ENCODE data around the gene RFWD3.

DNA sequence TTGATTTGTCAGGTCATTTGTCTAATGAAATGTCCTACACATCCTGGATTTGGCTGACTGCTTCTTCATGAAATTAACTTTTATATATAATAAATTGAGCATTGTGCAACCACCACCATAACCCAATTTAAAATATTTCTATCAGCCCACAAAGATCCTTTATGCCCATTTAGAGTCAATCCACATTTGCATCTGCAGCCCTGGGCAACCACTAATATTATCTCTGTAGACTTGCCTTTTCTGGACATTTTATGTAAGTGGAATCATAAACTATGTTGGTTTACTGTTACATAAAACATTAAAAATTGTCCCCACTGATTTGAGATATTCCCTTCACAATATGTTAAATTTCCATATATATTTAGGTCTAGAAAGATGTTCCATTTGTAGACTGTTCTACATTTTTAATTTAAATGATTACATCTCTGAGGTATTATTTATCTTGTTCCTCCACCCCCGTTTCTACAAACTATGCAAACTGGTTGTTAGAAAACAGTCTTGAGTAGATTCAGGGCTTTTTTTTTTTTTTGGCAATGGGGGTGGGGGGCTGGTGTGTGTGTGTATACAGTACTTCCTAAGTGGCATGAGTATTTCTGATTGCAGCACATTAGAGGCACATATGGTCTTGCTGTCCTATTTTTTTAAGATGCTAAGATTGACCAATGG is 16.7 kb downstream of the RFWD3 start:
- TF ChIP-seq POLR2A (IDR thresholded peaks at IDR 0.05; ENCODE audit: low read depth, low read length), result no peak
- TF ChIP-seq TAF1 (IDR thresholded peaks at IDR 0.05; ENCODE audit: borderline replicate concordance, low read depth, low read length), result no peak
